T-helper 17 cell (primary cell): Measurements from ENCODE around the gene PAPSS1. TPM values are rescaled to one million over a fixed set of nuclear protein-coding genes. Genes with fewer than 3 reads are reported as not detected.

Experiments used
- ATAC-seq: fragments of 150-1000 bp; cut with Tn5 transposase; 2 replicates; pipeline ENCODE4 v1.10.0; 2021; ENCODE audit warnings: mild to moderate bottlenecking, moderate library complexity
- DNase-seq, 3 donors: peaks; one replicate each; pipeline versions ENCODE4 v3.0.0 to v3.0.0-alpha.2; 2020 to 2021
- H3K9me3 ChIP-seq: one replicate; pipeline ENCODE4 v1.7.0; 2013; ENCODE audit warnings: low read length, mild to moderate bottlenecking; ENCODE audit not compliant: control insufficient read depth, poor library complexity, severe bottlenecking
- H3K27ac Mint-ChIP-seq: one replicate; pipeline ENCODE4 v1.8.0; 2022; ENCODE audit warnings: mild to moderate bottlenecking, moderate library complexity, mixed read lengths
- H3K27me3 Mint-ChIP-seq: one replicate; pipeline ENCODE4 v1.8.0; 2022; ENCODE audit warnings: mixed read lengths
- H3K36me3 Mint-ChIP-seq: one replicate; pipeline ENCODE4 v1.8.0; 2022; ENCODE audit warnings: low read depth, mixed read lengths
- H3K4me1 Mint-ChIP-seq: one replicate; pipeline ENCODE4 v1.8.0; 2022; ENCODE audit warnings: mild to moderate bottlenecking, mixed read lengths
- H3K4me3 Mint-ChIP-seq: one replicate; pipeline ENCODE4 v1.8.0; 2022; ENCODE audit warnings: mild to moderate bottlenecking, moderate library complexity, mixed read lengths
- total RNA-seq, 4 donors: library from RNA in 2 of 4; stranded (reverse) in 2 of 4; gene quantifications; one replicate each; pipeline ENCODE4 v1.2.3 and lab custom pipeline; 2022 to 2026

The PAPSS1 gene
- total RNA-seq (10 to 100 TPM; 13.1 to 14.8 TPM), total RNA-seq (lab: John Stamatoyannopoulos, UW) (27.6 to 34.1 reads per million in 2 donors)

DNA sequence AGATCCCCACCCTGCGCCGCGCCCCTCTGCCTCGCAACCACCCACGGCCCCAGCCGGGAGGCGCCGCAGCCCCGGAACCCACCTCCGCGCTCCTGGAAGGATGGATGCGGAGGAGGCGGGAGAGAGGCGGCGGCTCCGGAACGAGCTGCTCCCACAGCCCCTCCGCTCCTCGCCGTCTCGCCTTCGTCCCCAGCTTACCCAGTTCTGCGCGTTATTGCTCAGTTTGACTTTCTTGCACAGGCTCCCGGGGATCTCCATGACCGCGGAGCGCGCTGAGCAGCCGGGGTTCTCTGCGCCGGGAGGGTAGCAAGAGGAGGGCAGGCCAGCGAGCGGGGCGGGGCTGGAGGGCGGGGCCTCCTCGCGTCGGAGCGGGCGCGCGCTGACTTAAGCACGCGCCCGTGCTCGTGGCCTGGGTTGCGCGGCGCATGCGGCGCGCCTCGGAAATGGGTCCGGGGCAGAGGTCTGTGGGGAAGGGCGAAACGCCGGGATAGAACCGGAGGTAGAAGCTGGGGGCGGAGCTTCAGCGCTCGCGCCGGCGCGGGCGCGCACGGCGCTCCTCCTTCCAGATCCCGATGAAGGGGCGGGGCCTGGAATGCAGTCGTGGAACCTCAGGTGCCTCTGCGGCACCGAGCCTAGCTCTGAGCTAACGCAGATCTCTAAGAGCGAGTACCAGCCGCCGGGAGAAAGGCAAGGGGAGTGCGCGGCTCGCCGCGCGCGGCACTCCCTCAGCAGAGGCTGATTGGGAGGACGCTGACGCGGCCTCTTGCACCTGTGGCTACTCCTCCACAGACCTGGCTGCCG, at the start of gene PAPSS1:
TSS of gene PAPSS1 (minus strand) at position 313 of the 801 bp plus-strand sequence. CDS start at position 258, 55 bp downstream.
- Mint-ChIP-seq H3K4me1 (peaks cover 40% of the 10 kb centered on the region), H3K4me3 (peak within 1 kb of the TSS; percentile 95), H3K27ac (peak within 1 kb of the TSS; percentile 82), H3K27me3 (no peaks in the 10 kb centered on the region), H3K36me3 (peaks cover 6% of the 10 kb centered on the region)
- DNase-seq (peak; percentile 93 to 97 (median 93)), ATAC-seq (peak; percentile 88)
- no peaks in the 10 kb centered on the region for H3K9me3 ChIP-seq

DNA sequence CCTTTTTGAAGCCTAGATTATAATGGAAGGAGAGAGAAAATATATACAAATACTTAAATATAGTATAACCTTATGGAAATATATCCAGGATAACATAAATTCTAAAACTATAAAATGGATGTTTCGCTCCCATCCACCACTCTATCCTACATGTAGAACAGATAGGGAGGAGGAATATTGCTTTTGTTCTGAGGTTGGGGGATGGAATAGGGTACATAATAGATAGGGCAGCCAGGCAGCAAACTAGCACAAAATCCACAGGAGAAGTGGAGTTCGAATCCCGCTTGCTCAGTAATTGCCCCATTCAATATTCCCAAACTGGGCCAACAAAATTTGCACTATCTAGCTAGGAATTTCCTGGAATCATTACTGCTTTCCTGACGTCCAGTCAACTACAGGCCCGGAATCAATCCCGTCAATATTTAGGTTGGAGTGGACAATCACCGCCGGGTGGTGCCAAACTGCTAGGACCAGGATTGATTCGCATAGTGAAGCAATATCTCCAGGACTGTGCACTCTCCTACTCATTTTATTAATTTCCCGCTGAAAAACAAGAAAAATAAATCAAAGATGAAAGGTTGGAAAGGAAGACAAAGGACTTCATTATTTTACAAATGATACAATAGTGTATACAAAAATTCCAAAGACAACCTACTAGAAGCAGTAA, 40.4 kb upstream of the PAPSS1 start:
- no peak for ATAC-seq
- Mint-ChIP-seq H3K4me1 (peaks cover 10% of the 10 kb centered on the region), H3K27me3 (peaks cover 24% of the 10 kb centered on the region), H3K36me3 (no peaks in the 10 kb centered on the region), H3K27ac (no peak overlapping the region), H3K4me3 (no peak overlapping the region)
- DNase-seq, result no peak
- no peaks in the 10 kb centered on the region for H3K9me3 ChIP-seq

DNA sequence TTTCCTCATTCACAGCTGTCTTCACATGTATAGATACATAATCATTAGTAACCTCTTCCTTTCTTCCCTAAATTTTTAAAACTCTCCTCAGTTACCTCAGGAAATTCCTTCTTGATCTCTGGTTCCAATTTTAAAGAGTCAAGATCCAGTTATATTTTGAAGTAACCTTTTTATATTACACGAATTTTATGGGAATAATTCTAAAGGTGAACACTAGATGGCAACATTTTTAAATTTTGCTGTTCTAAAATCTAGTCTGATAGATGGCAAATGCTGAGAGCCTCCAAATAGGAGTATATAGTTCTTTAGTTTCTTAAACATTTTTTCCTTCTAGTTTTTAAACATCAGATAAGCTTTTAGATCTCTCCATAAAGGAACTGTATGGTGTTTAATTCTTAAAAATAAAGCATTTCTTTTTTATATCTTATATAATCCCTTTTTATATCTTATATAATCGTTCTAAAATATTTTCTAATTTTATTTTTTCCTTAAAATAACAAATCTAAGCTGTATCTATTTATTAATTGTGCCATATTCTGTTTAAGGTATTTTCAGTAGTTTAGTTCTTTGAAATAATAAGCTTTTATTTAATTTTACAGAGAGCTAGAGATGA, 37.9 kb upstream of the PAPSS1 start:
- no peaks in the 10 kb centered on the region for H3K9me3 ChIP-seq
- H3K27ac Mint-ChIP-seq, result peak overlapping the region; percentile 79
- H3K4me1 Mint-ChIP-seq, result peaks cover 8% of the 10 kb centered on the region
- ATAC-seq (no peak), DNase-seq (no peak)
- H3K36me3 Mint-ChIP-seq, result no peaks in the 10 kb centered on the region
- no peak overlapping the region for H3K4me3 Mint-ChIP-seq
- peaks cover 25% of the 10 kb centered on the region for H3K27me3 Mint-ChIP-seq

DNA sequence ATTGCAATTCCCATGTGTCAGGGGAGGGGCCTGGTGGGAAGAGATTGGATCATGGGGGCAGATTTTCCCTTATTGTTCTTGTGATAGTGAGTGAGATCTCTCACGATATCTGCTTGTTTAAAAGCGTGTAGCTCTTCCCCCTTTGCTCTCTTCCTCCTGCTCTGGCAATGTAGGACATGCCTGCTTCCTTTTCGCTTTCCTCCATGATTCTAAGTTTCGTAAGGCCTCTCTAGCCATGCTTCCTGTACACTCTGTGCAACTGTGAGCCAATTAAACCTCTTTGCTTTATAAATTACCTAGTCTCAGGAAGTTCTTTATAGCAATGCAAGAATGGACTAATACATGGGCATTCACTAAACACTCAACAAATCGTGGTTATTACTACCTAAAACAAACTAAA, 37.2 kb upstream of the PAPSS1 start:
- DNase-seq (no peak), ATAC-seq (no peak)
- Mint-ChIP-seq H3K27me3 (peaks cover 28% of the 10 kb centered on the region), H3K36me3 (no peaks in the 10 kb centered on the region), H3K4me1 (peaks cover 8% of the 10 kb centered on the region), H3K27ac (peak overlapping the region; percentile 79), H3K4me3 (no peak overlapping the region)
- H3K9me3 ChIP-seq, result no peaks in the 10 kb centered on the region

DNA sequence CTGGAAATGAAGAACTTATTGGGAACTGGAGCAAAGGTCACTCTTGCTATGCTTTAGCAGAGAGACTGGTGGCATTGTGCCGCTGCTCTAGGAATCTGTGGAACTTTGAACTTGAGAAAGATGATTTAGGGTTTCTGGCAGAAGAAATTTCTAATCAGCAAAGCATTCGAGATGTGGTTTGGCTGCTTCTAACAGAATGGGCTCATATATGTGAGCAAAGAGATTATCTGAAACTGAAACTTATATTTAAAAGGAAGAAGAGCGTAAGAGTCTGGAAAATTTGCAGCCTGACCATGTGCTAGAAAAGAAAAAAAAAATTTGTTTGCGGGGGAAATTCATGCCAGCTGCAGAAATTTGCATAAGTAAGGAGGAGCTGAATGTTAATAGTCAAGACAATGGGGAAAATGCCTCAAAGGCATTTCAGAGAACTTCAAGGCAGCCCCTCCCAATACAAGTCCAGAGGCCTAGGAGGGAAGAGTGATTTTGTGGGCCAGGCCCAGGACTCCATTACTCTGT, 35.9 kb upstream of the PAPSS1 start:
- no peak overlapping the region for H3K4me3 Mint-ChIP-seq
- no peak overlapping the region for H3K27ac Mint-ChIP-seq
- ATAC-seq (no peak), DNase-seq (no peak)
- H3K36me3 Mint-ChIP-seq, result no peaks in the 10 kb centered on the region
- peaks cover 8% of the 10 kb centered on the region for H3K4me1 Mint-ChIP-seq
- H3K9me3 ChIP-seq, result no peaks in the 10 kb centered on the region
- H3K27me3 Mint-ChIP-seq, result peaks cover 28% of the 10 kb centered on the region

DNA sequence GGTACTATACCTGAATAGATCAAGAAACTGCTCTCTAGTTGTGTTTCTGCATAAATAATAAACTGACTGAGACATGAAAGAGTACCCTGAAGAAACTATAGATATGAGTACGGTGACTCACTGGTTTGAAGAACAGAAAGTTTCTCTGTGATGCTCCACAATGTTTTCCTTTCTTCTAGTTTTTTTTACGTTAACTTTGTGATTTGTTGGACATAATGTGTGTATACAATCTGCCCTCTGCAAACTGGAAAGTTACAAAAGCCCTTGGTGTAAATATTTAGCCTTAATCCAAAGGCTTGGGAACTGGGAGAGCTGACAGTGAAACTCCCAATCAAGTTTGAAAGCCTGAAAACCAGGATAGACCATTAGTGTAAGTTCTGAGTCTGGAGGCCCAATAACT, 31.6 kb upstream of the PAPSS1 start:
- no peak for DNase-seq

DNA sequence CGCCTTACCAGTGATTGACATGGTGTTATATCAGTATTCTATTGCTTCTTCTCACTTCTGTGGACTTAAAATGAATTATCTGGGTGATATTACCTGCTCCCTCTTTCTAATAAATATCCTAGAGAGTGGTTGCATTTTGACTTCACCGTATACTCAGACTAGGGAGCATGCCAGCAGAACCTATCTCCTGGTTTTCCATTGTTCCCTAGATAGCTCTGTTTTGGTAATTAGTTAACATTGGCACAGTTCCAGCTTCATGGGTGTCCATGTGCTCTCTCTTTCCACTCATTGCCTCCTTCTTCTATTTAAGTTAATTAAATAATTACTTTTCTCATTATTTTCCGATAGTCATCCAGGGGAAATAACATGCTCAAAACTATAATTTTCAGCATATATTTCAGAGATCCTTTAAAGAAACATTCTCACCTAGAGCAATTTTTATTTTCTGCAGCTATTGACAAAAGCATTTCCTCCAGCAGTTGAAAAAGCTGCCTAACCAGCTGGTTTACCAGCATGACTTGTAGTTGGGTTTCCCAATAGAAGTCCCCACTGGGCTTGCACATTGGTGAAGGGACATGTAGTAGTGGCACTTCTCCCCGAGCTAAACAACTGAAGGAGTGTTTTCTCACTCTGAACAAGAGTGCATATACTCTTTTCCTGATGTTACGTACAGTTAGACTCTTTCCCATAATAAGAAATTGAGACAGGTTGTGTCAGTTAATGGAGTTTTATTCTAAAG, 27.9 kb upstream of the PAPSS1 start:
- Mint-ChIP-seq H3K4me1 (no peaks in the 10 kb centered on the region), H3K27me3 (peaks cover 55% of the 10 kb centered on the region), H3K36me3 (no peaks in the 10 kb centered on the region), H3K4me3 (no peak overlapping the region), H3K27ac (no peak overlapping the region)
- no peaks in the 10 kb centered on the region for H3K9me3 ChIP-seq
- ATAC-seq, result no peak
- no peak for DNase-seq

More for the DNA sequence above, 31.6 kb upstream of the PAPSS1 start:
- peaks cover 5% of the 10 kb centered on the region for H3K4me1 Mint-ChIP-seq
- no peak for ATAC-seq
- H3K27ac Mint-ChIP-seq, result no peak overlapping the region
- H3K4me3 Mint-ChIP-seq, result no peak overlapping the region
- no peaks in the 10 kb centered on the region for H3K36me3 Mint-ChIP-seq
- peaks cover 60% of the 10 kb centered on the region for H3K27me3 Mint-ChIP-seq
- H3K9me3 ChIP-seq, result no peaks in the 10 kb centered on the region

DNA sequence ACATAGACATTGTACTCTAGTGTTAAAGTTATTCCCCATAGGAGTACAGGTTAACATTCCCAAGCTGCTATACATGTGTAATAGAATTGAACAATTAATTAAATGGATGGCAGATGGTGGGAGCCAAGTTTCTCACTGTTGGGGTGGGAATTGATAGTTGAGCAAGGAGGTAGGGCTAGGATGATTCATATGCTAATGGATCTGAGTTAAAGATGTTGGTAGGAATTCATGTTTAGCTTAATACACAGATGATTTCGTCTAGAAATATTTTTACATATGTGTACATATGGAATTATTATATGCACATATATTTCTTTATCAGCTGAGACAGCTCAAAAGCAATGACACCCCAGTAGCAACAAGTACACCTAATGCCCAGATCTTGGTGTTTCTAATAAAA, 26.1 kb upstream of the PAPSS1 start:
- Mint-ChIP-seq H3K27ac (no peak overlapping the region), H3K27me3 (peaks cover 43% of the 10 kb centered on the region), H3K4me3 (no peak overlapping the region), H3K4me1 (no peaks in the 10 kb centered on the region), H3K36me3 (no peaks in the 10 kb centered on the region)
- H3K9me3 ChIP-seq, result no peaks in the 10 kb centered on the region
- no peak for DNase-seq
- no peak for ATAC-seq

DNA sequence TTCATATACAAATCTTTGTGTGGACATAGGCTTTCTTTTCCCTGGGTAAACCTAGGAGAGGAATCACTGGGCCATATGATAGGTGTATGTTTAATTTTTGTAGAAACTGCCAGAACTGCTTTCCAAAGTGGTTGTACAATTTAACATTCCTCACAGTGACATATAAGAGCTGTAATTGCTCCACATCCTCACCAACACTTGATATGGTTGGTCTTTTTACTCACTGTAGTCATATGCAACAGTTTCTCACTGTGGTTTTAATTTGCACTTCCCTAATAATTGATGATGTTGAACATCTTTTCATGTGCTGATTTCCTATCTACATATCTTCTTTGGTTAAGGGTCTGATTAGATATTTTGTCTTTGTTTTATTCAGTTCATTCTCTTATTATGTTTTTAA, 24.5 kb upstream of the PAPSS1 start:
- H3K4me1 Mint-ChIP-seq, result no peaks in the 10 kb centered on the region
- no peak overlapping the region for H3K27ac Mint-ChIP-seq
- no peak for DNase-seq
- H3K27me3 Mint-ChIP-seq, result peaks cover 34% of the 10 kb centered on the region
- H3K9me3 ChIP-seq, result no peaks in the 10 kb centered on the region
- H3K4me3 Mint-ChIP-seq, result no peak overlapping the region
- ATAC-seq, result no peak
- no peaks in the 10 kb centered on the region for H3K36me3 Mint-ChIP-seq

DNA sequence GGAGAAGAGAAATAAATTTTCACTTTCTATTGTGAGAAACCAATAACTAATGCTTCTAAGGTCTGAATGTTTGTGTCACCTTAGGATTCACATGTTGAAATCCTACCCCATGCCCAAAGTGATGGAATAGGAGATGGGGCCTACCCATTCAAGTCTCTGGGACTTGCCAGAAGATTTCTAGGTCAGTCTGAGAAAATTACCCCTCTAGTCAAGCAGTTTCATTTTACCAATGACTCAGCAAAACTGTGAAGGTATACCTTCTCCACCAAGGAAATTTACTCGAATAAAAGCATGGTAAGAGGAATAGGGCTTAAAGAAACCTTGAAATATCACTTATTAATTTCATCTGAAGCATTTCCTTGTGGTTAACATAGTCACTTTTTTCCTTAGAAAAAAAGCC, 23.5 kb upstream of the PAPSS1 start:
- H3K27ac Mint-ChIP-seq, result no peak overlapping the region
- ATAC-seq (no peak), DNase-seq (no peak)
- no peak overlapping the region for H3K4me3 Mint-ChIP-seq
- no peaks in the 10 kb centered on the region for H3K4me1 Mint-ChIP-seq
- H3K36me3 Mint-ChIP-seq, result no peaks in the 10 kb centered on the region
- peaks cover 24% of the 10 kb centered on the region for H3K27me3 Mint-ChIP-seq
- H3K9me3 ChIP-seq, result no peaks in the 10 kb centered on the region

DNA sequence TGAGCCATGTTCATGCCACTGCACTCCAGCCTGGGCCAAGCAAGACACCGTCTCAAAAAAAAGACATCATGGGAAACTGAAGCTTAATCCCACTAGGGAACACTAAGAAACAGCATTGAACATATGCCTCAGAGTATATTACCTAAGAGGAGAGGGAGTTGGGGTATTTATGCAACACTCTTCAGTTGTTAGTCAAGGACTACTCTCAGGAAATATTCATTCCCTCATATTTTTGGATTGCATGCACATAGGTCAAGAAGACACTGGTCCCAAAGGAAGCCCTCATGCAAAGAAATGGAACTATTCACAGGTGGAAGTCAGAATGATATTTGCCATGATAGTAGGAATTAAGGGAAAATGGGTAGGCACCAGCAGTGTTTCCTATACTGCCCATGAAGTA, 22.8 kb upstream of the PAPSS1 start:
- no peak for ATAC-seq
- no peaks in the 10 kb centered on the region for H3K4me1 Mint-ChIP-seq
- no peak for DNase-seq
- no peaks in the 10 kb centered on the region for H3K9me3 ChIP-seq
- no peak overlapping the region for H3K27ac Mint-ChIP-seq
- H3K27me3 Mint-ChIP-seq, result peaks cover 17% of the 10 kb centered on the region
- H3K36me3 Mint-ChIP-seq, result no peaks in the 10 kb centered on the region
- no peak overlapping the region for H3K4me3 Mint-ChIP-seq

DNA sequence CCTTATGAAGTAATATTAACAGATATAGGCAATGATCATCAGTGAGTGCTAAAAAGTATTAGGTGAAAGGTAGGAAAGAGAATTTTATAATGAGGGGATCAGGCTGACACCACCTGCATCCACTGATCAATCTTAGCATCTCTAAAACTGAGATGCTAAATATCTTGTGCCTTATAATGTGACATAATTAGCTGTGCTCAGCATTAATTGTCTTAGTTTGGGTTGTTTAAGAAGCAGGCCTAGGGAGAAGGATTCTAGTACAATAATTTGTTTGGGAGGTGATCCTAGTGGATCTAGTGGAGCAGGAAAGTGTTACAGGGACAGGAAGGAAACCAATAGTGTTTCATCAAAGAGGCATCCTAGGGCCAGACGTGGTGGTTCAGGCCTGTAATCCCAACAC, 22.2 kb upstream of the PAPSS1 start:
- Mint-ChIP-seq H3K36me3 (no peaks in the 10 kb centered on the region), H3K27ac (no peak overlapping the region), H3K4me1 (peaks cover 2% of the 10 kb centered on the region), H3K4me3 (no peak overlapping the region), H3K27me3 (peaks cover 13% of the 10 kb centered on the region)
- no peaks in the 10 kb centered on the region for H3K9me3 ChIP-seq
- no peak for DNase-seq
- no peak for ATAC-seq
